Fibroblast of peridontal ligament (primary cell): ENCODE measurements around the gene SHMT2.
"Not testable (repeated sequence)": the region's sequence is repeated elsewhere in the genome, so short reads cannot be mapped to it uniquely, and the experiment has no call there.

Experiments used
- DNase-seq: peaks from one replicate; pipeline ENCODE4 v3.0.0-alpha.2; 2010; ENCODE audit errors: extremely low read depth

Gene SHMT2

DNA sequence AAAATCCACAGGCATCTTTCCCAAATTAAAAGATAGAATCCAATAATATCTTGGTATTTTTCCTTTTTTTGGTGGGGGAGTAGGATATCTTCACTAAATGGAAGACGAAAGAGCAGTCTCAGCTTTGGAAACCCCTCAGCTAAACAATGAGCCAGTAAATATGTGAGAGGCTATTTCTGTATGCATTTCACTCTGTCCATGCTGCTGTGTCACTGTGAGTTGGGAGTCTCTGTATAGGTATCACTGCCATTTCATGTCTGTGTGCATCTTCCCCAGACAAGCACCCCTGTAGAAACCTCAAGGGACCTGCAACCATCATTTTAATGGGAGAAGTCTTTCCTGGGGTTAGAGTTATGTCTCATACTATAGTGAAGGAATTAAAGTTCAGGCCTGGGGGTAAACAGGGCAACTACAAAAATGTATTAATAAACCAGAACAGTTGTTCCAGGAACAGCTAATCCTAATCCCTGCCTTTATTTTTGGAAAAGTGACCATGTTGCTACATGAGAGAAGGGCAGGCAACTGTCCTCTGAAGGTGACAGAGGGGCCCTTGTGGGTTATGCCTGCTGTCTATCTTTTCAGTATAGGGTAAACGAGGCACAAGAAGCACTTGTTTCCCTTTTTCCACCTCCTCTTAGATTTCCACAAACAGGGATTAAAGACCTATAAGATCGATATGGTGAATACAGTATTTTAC, 32.8 kb downstream of the SHMT2 start:
- no peak for DNase-seq

DNA sequence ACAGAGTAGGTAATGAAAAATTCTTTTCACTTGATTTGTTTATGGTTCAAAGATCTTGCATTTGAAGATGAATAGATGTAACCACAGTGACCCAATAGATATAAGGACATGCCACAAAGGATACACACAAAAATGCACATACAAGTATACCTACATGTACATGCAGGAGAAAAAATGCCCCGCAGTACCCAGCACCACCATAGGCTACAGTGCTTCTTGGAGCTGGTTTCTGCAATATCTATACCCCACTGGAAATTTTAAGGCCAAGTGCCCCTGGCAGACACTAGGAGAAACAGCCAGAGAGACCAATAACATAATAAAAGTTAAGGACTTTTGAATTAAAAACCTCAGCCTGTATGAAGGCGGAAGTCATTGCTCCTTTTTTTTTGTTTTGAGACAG, 33.6 kb downstream of the SHMT2 start:
- no peak for DNase-seq

DNA sequence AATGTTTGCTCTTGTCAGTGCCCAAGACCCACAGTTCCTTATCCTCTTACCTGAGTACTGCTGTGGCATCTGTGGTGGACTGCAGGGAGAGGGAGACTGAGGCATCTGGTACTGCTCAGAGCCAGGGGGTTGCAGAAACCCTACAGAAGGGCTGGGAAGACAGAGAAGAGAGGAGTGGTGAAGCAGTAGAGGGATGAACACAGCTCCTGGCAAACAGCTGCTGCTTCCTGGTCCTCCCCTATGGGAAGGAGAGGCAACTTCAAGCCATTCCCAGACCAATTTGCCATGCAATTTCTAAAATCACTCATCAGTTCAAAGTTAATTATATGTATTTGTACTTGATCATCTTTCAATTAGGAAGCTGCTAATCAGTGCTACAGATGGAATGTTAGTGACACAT, 37.2 kb downstream of the SHMT2 start:
- DNase-seq: no peak

DNA sequence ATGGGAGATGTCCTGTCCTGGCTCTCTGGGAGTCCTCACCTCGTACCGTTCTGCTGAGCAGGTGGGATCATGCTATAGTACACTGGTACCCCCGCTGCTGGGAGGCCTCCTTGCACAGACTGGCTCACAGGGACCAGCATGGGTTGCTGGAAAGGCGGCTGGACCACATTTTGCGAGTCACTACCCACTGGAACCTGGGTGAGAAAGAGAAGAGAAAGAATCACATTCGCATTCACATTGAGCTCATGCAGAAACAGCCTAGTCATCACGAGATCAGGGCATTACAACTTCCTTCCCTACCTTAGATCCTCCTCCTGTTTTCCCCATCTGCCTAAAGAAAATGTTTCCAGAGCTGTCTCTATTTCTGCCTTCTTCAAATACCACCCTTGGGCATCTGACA, 38.8 kb downstream of the SHMT2 start:
- no peak for DNase-seq

DNA sequence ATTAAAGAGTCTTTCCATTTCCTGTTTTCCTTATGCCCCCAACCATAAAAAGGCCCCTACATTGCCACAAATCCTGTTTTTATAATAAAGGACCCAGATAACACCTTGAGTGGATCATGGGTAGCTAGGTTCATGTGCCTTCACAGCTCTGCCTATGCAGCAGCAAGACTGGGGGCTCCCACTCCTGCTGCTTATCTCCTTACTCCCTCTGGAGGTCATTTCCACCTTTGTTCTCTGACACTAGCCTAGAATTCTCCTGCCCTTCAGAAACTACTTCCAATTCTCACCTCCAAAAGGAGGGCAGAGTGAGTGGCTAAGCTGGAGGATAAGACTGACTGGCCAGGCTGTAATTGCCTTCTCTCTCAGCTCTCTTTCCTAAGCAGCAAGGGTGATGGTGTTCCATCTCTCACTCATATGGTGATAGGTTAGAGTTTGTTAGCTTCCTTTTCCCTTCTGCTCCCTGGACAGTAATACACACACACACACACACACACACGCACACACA, 41.5 kb downstream of the SHMT2 start:
- DNase-seq: no peak

DNA sequence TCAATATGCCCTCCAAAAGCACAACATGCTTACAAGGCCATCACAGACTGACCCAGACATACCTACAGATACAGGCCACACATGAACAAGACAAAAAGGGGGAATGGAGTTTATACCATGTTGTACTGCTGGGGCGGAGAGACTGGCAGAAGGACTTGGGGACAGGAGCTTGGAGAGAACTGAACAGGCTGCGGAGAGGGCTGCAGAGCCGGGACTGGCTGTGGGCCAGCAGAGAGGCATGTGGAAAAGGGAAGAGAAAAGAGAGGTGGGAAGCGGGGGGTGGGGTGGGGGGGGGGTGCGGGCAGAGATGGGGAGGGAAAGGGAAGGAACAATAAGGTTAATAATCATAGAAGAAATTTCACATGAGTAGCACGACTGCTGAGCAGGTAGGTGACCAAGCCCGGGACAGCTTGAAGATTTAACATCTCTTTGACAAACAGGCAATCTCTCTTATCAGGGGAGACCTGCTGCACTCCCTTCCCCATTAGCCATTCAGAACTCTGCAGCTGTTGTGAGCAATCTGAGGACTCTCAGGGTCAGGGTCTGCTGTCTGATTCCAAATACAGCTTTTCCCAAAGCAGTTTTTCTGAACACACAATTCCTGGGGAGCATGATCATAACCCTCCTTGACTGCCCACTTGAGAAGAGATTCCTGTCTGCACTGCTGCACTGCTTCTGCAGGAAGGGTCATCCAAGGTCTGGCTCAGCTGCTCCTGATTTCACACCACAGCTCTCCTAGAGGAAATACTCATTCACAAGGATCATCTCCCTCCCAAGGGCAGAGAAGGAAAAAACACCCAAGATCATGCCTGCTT, 43.0 kb downstream of the SHMT2 start:
- no peak for DNase-seq

DNA sequence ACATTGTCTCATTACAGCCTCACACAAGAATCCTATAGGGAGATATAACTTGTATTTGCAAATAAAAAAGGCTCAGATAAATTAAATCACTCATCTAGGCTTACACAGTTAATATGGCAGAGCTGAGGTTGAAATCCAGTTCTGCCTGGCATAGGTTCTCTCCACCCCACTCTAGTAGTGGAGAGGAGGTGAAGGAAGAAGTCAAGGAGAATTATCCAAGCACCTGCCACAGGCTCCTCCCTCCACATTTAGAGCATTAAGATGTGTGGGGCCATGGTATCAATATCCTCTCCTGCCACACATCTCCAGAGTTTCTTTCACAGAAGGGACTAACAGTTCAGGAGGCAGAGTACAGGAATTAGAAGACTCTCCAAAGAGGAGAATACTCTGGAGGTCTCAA, 44.0 kb downstream of the SHMT2 start:
- no peak for DNase-seq

DNA sequence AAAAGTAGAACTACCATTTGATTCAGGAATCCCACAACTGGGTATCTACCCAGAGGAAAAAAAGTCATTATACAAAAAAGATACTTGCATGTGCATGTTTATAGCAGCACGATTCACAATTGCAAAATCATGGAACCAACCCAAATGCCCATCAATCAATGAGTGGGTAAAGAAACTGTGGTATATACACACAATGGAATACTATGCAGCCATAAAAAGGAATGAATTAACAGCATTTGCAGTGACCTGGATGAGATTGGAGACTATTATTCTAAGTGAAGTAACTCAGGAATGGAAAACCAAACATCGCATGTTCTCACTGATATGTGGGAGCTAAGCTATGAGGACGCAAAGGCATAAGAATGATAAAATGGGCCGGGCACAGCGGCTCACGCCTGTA, 46.7 kb downstream of the SHMT2 start:
- not testable (repeated sequence) for DNase-seq

DNA sequence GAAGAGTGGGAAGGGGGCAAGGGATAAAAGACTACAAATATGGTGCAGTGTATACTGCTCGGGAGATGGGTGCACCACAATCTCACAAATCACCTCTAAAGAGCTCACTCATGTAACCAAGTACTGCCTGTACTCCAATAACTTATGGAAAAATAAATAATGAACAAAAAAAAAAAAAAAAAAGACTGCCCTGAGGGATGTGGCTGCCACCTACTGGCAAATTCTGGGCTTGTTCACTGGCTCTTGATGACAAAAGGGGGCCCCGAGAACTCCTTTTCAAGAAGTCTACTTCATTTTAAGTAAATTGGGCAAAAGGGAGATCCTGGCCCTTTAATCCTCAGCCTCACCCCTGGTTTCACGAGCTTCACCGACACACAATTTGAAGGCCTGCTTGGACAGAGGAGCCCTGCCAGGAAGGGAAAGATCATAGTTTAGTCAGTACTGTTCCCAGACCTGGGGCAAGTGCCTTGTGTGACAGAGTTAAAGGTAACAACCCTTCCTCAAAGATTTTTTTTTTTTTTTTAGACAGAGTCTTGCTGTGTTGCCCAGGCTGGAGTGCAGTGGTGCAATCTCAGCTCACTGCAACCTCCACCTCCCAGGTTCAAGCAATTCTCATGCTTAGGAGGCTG, 47.5 kb downstream of the SHMT2 start:
- peak; percentile 24 for DNase-seq

DNA sequence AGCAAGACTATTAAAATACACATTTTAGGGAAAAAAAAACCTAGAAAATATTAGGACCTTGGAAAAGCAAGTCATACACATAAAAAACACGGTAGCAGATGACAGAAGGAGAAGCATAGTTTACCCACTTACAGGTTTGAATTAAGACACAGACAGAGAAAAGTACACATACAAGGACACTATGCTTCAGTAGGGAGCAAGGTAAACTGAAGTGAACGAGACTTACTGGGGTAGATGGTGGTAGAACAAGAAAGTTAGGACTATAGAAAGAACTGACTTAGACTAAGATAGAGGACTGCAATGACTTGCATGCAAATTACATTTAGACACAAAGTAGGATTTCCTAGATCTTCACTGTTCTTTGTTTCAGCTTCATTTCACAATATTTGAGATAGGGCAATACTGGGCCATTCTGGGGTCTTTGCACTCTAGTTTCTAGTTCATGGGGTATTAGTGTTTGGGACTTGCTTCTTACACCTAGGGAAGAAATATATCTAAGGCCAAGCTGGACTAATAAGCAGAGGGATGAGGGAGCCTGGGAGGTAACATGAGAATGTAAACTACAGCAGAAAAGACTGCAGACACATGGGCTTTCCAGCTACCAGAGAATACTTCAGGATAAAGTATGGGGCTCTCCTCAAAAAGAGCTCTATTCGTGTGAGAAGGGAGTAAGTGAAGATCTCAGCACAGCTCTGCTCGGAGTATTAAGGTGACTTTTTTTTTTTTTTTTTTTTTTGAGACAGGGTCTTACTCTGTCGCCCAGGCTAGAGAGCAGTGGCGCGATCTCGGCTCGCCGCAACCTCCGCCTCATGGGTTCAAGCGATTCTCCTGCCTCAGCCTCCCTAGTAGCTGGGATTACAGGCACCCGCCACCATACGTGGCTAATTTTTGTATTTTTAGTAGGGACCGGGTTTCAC, 49.2 kb downstream of the SHMT2 start:
- no peak for DNase-seq

DNA sequence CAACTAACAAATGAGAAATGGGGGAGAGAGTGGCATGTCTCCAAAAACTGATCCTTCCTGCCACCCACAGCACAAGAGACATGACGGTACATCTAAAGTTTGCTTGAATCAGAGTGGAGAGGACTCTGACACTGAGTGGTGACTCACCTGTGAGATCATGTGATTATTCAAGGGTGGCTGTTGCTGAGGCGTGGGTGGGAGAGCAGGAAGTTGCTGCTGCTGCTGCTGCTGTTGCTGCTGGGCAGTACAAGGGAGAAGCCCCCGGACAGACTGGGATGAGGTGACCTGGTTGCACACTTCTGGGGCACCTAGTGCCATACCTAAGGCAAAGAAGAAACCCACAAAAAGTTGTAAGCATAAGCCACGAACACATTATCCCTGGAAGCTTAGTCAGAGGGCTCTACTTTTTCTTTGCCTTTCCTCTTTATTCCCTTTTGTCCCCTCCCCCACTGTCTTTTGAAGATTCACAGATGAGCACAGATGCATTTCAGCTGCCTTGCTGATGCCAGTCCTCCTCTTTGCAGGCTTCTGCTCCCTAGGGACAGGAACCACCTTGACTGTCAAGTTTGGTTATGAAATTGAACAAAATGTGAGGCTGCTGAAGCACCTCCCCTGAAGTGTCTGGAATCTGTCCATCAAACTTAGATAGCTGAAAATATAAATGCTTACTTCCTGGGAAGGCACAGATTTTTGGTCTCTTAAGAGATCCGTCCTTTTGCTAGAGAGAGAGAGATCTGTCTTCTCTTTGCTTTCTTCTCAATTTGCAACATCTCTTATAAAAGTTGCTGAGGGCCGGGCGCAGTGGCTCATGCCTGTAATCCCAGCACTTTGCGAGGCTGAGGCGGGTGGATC, 50.9 kb downstream of the SHMT2 start:
- peak; percentile 75 for DNase-seq

DNA sequence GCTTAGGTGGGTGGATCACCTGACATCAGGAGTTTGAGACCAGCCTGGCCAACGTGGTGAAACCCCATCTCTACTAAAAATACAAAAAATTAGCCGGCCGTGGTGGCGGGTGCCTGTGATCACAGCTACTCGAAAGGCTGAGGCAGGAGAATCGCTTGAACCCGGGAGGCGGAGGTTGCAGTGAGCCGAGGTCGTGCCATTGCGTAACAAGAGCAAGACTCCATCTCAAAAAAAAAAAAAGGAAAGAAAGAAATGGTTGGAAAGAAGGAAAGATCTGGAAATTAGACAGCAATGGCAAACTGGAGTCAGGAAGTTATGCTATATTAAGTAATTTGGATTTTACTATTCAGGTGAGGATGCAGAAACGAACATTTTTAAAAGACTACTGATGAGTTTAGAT, 52.6 kb downstream of the SHMT2 start:
- not testable (repeated sequence) for DNase-seq
